NCI-H226 (cell line): ENCODE results near the gene INPP5D.

ENCODE experiments used
- DNase-seq: peaks from one replicate; pipeline ENCODE4 v3.0.0-alpha.2; 2015

INPP5D gene

GRCh38 chr2:233219848-233220247, 159.7 kb downstream of the INPP5D start:
- no peak for DNase-seq

- peak; percentile 89 for DNase-seq
These were observed 161.4 kb downstream of the INPP5D start for GRCh38 chr2:233221378-233222063.

DNA sequence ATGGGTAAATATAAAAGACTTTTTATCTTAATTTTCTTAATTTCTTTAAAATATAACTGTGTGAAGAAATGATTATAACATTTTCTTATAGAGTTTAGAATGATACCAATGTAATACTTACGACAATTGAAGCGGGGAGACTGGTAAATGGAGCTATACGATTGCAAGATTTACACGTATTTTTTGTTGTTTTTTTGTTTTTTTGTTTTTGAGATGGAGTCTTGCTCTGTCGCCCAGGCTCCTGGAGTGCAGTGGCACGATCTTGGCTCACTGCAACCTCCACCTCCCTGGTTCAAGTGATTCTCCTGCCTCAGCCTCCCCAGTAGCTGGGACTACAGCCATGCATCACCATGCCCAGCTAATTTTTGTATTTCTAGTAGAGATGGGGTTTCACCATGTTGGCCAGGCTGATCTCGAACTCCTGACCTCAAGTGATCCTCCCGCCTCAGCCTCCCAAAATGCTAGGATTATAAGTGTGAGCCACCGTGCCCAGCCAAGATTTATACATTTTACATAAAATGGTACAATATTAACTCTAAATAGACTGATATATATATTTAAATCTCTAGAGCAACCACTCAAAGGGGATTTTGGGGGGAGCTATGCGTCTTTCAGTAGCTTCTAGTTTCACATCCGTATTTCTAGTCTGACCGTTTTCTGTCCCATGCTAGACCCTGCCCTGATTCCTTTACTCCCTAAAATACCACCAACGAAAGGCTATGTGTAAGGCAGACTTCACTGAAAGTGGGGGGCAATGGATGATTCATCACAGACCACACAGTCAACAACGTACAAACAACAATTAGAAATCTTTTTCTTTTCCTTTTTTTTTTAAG, 163.1 kb downstream of the INPP5D start:
- DNase-seq, result no peak

GRCh38 chr2:233225230-233226068, 165.3 kb downstream of the INPP5D start:
- DNase-seq, result no peak

GRCh38 chr2:233226511-233227031, 166.4 kb downstream of the INPP5D start:
- DNase-seq, result no peak

GRCh38 chr2:233227346-233227978, 167.3 kb downstream of the INPP5D start:
- DNase-seq, result no peak

- DNase-seq, result no peak
These were observed 168.2 kb downstream of the INPP5D start for GRCh38 chr2:233228376-233228775.

DNA sequence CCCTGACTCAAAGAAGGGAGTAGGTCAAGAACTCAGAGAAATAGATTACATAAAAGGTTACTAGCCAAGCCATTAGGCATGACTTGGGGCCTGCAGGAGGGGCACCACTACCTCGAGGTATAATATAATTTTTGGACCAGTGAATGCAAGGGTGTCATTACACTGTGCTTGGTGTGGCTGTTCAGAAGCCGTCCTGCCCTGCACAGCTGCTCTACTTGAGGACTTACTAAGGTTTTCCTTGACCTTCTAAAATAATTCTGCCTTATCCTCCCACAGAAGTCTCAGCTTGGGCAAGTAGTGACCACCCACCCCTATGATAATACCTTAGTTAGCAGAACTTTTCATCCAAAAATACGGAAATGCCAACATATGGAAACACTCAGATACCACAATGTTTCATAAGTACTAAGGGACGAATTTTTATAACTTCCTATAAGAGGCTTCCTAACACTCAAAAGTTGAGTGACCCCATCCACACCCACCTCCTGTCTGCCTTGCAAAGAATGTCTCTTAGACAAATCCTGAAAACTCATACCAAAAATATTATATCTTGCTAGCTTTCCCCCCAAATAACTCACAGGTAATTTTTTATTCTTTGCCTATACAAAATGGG, 173.6 kb downstream of the INPP5D start:
- no peak for DNase-seq

GRCh38 chr2:233234264-233234663, 174.1 kb downstream of the INPP5D start:
- no peak for DNase-seq

DNA sequence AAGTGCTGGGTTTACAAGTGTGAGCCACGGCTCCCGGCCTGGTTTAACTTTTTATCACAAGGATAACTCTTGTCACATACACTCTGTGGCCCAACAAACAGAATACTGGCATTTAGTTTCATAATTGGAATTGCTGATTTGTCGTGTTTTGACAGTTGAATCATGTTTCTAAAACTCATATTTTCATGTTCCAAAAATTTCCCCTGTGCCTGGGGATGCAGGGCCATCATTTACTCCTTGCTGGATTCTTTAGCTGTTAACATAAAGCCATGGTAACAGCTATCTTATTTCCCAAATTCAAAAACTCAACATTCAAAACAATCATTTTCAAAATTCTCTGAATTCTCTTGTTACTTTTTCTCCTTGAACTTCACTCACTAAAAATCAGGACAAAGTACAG, 174.9 kb downstream of the INPP5D start:
- DNase-seq, result no peak

DNA sequence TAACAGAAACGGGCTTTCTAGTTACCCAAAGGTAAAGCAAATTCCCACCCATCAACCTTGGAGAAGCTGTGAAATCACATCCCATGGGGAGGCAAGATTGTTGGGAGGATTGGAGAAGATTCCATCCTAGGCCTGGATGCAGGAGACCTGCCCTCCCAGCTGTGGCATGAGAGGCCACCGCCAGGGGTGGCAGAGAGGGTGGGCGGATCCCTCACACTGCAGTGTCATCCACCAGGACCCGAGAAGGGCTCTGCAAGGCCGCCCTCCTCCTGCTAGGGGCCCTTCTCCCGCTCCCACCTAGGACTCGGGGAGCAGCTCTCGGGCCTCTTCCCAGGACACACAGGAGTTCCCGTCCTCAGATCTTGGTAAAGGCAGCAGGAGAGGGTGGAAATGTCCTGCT, 175.8 kb downstream of the INPP5D start:
- no peak for DNase-seq

DNA sequence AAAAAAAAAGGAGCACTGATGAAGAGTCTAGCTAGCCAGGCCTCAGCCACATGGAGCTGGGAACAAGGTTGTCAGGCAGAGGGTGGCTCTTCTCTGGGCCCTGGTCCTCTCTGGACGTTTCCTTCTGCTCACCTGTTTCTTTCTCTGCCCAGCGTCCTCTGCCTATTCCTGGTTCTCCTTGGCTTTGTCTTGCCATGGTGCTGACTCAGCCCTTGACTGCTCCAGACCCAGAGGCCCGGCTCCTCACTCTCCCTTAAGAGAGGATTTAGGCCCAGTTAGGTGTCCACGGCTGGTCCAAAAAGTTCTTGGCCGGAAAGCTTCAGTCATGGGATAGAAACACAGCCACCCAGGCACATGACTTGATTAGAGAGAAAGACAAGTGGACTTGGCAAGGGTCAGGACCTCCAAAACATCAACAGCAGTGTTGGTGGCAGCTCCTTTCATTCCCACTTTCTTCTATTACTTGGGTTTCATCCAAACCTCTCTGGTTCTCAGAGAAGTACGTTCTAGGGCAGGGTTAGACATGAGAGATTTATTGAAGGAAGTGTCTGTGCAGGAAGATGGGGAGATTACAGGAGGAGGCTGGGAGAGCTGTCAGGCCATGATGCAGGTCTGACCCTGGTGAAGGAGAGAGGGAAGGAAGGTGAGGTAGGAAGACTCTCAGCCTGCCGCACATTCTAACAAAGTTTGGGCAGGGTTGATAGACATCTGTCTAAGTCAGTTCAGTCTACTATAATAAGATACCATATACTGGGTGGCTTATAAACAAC, 176.9 kb downstream of the INPP5D start:
- no peak for DNase-seq

DNA sequence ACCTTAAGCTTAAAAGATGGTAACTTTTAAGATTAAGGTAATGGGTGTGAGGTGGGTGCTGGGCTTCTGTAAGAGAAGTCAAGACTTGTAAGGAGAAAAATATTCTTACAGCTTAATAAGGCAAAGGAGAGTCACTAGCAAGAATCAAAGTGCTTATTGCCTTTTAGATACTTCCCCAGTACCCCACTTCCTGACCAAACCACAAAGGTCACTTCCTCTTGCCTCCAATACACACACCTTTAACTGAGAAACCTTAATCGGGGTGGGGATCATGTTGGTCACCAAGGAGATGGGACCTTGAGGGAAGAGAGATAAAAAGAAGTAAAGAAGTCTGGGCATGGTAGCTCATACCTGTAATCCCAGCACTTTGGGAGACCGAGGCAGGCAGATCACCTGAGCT, 180.8 kb downstream of the INPP5D start:
- no peak for DNase-seq

DNA sequence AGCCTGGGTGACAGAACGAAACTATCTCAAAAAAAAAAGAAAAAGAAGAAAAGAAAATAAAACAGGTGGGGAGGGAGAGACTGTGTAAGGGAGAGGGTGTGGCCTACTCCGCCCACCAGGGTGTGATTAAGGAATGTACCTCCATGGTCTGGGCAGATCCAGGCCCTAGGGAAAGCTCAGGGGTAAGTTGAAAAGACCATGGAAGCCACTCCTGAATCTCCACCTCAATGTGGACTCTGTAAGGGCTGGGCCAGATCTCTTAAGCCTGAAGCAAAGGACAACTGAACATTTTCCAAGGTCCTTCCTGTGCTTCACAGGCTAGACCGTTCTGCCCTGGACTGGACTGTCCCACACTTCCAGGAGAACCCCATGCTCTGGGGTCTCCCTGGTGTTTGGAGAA, 181.7 kb downstream of the INPP5D start:
- DNase-seq, result no peak

DNA sequence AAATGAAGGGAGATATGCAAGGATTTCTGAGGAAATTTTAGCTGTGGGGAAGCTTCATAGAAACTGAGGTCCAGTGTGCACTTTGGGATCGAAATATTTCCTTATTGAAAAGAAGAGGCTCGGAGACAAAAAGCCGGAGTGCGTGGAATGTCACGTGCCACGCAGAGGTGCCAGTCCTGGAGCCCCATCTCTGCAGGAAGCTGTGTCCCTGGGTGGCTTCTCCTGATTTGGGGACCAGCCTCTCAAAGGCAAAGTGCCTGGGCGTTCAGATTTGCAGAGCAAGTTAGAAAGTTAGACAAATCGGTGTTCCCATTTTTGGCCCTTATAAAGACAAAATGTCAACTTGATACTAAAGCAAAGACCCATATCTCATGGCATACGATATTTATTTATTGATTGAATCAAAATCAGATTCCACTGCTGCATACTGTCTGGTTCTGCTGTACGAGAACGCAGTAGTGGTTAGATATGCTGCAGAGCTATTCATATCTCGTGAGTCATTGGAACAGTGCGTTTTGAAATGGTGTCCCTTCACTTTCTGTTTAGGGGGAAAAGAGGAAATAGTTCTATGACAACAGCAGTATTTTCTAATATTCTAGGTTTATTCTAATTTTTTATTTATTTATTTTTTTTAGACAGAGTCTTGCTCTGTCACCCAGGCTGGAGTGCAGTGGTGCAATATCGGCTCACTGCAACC, 182.2 kb downstream of the INPP5D start:
- DNase-seq, result no peak

DNA sequence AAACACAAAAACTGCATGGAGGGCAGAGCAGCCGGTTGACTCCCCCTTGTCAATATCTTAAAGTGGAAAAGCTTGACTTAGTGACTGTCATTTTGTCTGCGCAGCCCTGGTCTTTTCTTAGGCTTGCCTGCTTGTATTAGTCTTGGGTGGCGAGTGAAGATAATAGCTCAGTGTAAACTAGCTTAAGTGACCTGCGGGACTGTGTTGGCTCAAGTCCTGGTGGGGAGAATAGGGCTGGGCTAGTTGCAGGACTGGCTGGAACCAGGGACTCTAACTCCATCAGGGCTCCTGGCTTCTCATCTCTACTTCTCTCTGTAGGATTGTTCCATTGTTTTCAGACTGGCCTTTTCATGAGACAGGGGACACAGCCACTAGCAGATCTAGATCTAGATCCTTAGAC, 183.2 kb downstream of the INPP5D start:
- DNase-seq, result no peak

GRCh38 chr2:233244818-233245217, 184.7 kb downstream of the INPP5D start:
- DNase-seq, result no peak

DNA sequence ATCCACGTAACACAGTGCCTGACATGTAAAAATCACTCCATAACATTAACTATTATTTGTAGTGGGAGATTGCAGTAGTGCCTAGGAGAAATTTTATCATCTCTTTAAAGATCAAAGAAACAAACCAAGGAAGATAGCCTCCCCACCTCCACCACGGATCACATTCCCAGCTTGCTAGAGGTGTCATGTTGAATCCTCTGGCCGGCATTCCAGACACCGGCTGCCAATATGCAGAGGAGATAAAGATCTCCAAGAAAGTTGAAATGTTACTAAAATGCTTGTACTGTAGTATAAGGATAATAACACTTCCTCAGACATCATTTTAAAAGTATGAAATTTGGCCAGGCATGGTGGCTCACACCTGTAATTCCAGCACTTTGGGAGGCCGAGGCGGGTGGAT, 185.3 kb downstream of the INPP5D start:
- DNase-seq, result no peak

- no peak for DNase-seq
These were observed 187.0 kb downstream of the INPP5D start for GRCh38 chr2:233247116-233247515.

DNA sequence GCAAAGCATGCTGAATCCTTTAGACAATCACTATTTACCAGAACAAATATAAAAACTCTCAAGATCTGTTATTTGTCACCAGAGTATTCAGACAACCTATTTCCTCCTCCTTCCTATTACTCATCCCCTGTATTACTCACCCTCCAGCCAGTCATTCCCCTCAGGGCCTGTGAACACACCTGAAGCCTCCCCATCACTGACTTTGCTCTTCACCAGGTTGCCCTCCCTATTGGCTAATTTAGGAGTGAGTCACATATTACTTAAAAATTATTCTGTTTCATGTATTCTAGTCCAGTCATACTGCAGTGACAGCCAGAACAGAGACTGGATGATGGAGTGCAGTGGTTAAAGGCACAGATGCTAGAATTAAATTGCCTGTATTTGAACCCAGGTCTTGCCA, 187.6 kb downstream of the INPP5D start:
- peak; percentile 65 for DNase-seq

DNA sequence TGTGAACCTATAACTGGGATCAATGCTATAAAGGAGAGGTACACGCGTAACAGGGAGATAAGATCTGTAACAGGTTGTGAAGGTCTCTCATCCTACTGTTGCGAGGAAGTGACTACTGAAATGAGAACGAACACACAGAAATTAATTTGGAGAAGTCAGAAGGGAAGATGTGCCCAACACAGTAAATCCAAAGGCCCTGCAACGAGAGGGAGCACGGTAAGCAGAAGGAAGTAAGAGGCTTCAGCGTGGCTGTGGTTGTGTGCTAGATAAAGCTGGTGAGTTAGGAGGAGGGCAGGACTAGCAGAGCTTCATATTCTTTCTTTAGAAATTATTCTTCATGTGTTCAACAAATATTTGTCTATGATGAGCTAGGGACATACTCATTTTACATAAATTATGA, 188.9 kb downstream of the INPP5D start:
- no peak for DNase-seq
